Sigmoid colon (tissue), 7 donors: Measurements from ENCODE around the gene NUP58. TPM values are rescaled to one million over a fixed set of nuclear protein-coding genes. Genes with fewer than 3 reads are reported as not detected.

Experiments used
- DNase-seq: peaks from one replicate; pipeline ENCODE4 v3.0.0-alpha.2; 2019
- H3K27ac ChIP-seq, 4 donors: fragments of 200-600 bp; sonication (generic); one replicate each; pipeline ENCODE4 v1.5.1; 2016 to 2019; ENCODE audit warnings: mild to moderate bottlenecking in 1 of 4
- H3K27me3 ChIP-seq, 3 donors: fragments of 200-600 bp; sonication (generic); one replicate each; pipeline ENCODE4 v1.5.1; 2019; ENCODE audit warnings: mild to moderate bottlenecking in 1 of 3
- H3K36me3 ChIP-seq, 4 donors: fragments of 200-600 bp; sonication (generic); one replicate each; pipeline ENCODE4 v1.5.1; 2016 to 2019
- H3K4me1 ChIP-seq, 4 donors: fragments of 200-600 bp; sonication (generic); one replicate each; pipeline ENCODE4 v1.5.1; 2017 to 2019
- H3K4me3 ChIP-seq, 4 donors: fragments of 200-600 bp; sonication (generic); one replicate each; pipeline ENCODE4 v1.5.1; 2017 to 2019; ENCODE audit warnings: mild to moderate bottlenecking in 2 of 4, moderate library complexity in 1 of 4
- H3K9me3 ChIP-seq, 4 donors: fragments of 200-600 bp in 3 of 4; sonication (generic) in 3 of 4; one replicate each; pipeline versions ENCODE4 v1.5.1 to v1.6.1; 2013 to 2019
- EP300 ChIP-seq, 4 donors: sonication (generic); formaldehyde crosslinking; IDR thresholded peaks; one replicate each; pipeline ENCODE4 v1.6.1; 2017; ENCODE audit warnings: antibody characterized with exemption in 4 of 4
- POLR2A ChIP-seq, 2 donors: fragments of 450-650 bp; IDR thresholded peaks; one replicate each; pipeline ENCODE4 v1.6.1; 2016; ENCODE audit warnings: antibody characterized with exemption in 2 of 2, mild to moderate bottlenecking in 2 of 2, moderate library complexity in 2 of 2
- POLR2AphosphoS5 ChIP-seq, 4 donors: sonication (generic); formaldehyde crosslinking; IDR thresholded peaks; one replicate each; pipeline ENCODE4 v1.6.1; 2017; ENCODE audit warnings: antibody characterized with exemption in 4 of 4
- WGBS, 2 donors: extraction: QIAGEN DNeasy Blood & Tissue Kit; methylation state at CpG; one replicate each; pipeline ENCODE4 v1.1.7; 2013; 5-methylcytosine and 5-hydroxymethylcytosine counted together
- intact Hi-C: fragments of 100-400 bp; cut with DNase I; formaldehyde crosslinking; loops from one replicate; pipeline ENCODE4 v1.15.1; 2023
- polyA plus RNA-seq, 3 donors: library from polyadenylated mRNA; stranded (reverse); fragments of 200-250 nt; gene quantifications; one replicate each; pipeline ENCODE4 v1.2.3, GENCODE V29; 2013
- total RNA-seq, 4 donors: library from RNA; depleted of rRNA; stranded (reverse); fragments of >200 nt; gene quantifications; one replicate each; pipeline ENCODE4 v1.1.0, GENCODE V29; 2016
- TF ChIP-seq, protein P1 (sequence below), 4 experiments: fragments of 450-650 bp in 3 of 4; fragments of 200-600 bp in 1 of 4; IDR thresholded peaks; one replicate each; pipeline ENCODE4 v1.5.1; 2016 to 2019; ENCODE audit warnings: antibody characterized with exemption in 4 of 4, mild to moderate bottlenecking in 3 of 4, moderate library complexity in 2 of 4
- donor health status: healthy with polysubstance abuse.
- donor health status: Bipolar disorder and iron deficiency.
- donor health status: healthy.

The NUP58 gene
- total and polyA plus RNA-seq, 7 donors, result 10.2 to 50.3 (median 30.3) TPM

DNA sequence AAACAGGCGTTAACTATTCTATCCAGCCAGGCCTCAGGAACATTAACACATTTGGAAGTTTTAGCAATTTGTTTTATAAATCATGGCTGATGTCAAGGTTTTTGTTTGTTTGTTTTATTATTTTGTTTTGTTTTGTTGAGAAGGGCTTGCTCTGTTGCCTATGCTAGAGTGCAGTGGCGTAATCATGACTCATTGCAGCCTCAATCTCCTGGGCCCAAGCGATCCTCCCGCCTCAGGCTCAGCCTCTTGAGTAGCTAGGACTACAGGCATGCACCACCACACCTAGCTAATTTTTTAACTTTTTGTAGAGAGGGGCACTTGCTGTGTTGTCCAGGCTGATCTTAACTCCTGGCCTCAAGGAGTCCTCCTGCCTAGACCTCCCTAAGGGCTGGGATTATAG lies 28.3 kb downstream of the NUP58 start:
- Histone ChIP-seq H3K36me3 (peaks cover 12 to 97% (median 28%) of the 10 kb centered on the region in 4 donors), H3K9me3 (no peaks in the 10 kb centered on the region), H3K4me1 (no peaks in the 10 kb centered on the region), H3K27ac (no peak overlapping the region), H3K27me3 (no peaks in the 10 kb centered on the region), H3K4me3 (no peak overlapping the region)
- intact Hi-C loops, result loop anchor here (10.0 kb wide), 1 partner anchor 65 kb away; no protein-coding TSS in a partner anchor
- no peak for DNase-seq
- WGBS, 2 donors, result 98% methylated on average over 4 of the region's 4 CpGs
- no peak for TF ChIP-seq POLR2A (IDR thresholded peaks at IDR 0.05)
- no peak for TF ChIP-seq POLR2AphosphoS5 (IDR thresholded peaks at IDR 0.05)
- no peak for TF ChIP-seq EP300 (IDR thresholded peaks at IDR 0.05)
- TF ChIP-seq, protein P1, sequence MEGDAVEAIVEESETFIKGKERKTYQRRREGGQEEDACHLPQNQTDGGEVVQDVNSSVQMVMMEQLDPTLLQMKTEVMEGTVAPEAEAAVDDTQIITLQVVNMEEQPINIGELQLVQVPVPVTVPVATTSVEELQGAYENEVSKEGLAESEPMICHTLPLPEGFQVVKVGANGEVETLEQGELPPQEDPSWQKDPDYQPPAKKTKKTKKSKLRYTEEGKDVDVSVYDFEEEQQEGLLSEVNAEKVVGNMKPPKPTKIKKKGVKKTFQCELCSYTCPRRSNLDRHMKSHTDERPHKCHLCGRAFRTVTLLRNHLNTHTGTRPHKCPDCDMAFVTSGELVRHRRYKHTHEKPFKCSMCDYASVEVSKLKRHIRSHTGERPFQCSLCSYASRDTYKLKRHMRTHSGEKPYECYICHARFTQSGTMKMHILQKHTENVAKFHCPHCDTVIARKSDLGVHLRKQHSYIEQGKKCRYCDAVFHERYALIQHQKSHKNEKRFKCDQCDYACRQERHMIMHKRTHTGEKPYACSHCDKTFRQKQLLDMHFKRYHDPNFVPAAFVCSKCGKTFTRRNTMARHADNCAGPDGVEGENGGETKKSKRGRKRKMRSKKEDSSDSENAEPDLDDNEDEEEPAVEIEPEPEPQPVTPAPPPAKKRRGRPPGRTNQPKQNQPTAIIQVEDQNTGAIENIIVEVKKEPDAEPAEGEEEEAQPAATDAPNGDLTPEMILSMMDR (IDR thresholded peaks at IDR 0.05), result no peak

GRCh38 chr13:25330541-25330940 lies 29.1 kb downstream of the NUP58 start:
- no peaks in the 10 kb centered on the region for H3K9me3 ChIP-seq
- peaks cover 5 to 98% (median 23%) of the 10 kb centered on the region in 4 donors for H3K36me3 ChIP-seq
- TF ChIP-seq, protein P1 (IDR thresholded peaks at IDR 0.05), result no peak
- no peak for TF ChIP-seq POLR2AphosphoS5 (IDR thresholded peaks at IDR 0.05)
- H3K27me3 ChIP-seq, result no peaks in the 10 kb centered on the region
- intact Hi-C loops, result no loop called here
- WGBS, 2 donors, result 90 to 96% methylated on average over 1 of the region's 1 CpG
- no peak for DNase-seq
- no peak overlapping the region for H3K27ac ChIP-seq
- no peak overlapping the region for H3K4me3 ChIP-seq
- H3K4me1 ChIP-seq, result no peaks in the 10 kb centered on the region

DNA sequence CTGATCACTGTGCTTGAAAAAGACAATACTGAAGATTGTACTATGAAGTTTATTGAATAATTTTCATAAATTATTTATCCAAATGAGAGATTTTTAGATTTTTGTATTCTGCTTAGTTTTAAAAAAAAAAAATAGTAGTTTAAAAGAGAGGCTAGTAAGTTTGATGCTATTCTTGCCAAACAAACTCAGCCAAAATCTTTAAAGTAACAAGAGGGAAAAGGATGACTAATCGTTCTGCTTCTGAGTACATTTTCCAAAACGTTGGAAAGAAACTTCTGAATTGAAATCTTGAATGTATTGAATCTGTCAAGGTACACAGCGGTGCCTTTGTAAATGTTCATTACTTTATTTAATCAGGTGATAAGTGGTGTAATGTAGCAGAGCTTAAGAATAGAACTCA lies 34.4 kb downstream of the NUP58 start:
- Histone ChIP-seq H3K27me3 (no peaks in the 10 kb centered on the region), H3K36me3 (peaks cover 0 to 86% (median 10%) of the 10 kb centered on the region in 4 donors), H3K27ac (no peak overlapping the region), H3K9me3 (no peaks in the 10 kb centered on the region), H3K4me1 (no peaks in the 10 kb centered on the region), H3K4me3 (no peak overlapping the region)
- TF ChIP-seq, protein P1 (IDR thresholded peaks at IDR 0.05), result no peak
- TF ChIP-seq EP300 (IDR thresholded peaks at IDR 0.05) (no peak), POLR2A (IDR thresholded peaks at IDR 0.05) (no peak), POLR2AphosphoS5 (IDR thresholded peaks at IDR 0.05) (no peak)
- no peak for DNase-seq
- WGBS, 2 donors, result 68 to 73% methylated on average over 3 of the region's 3 CpGs
- intact Hi-C loops, result no loop called here

DNA sequence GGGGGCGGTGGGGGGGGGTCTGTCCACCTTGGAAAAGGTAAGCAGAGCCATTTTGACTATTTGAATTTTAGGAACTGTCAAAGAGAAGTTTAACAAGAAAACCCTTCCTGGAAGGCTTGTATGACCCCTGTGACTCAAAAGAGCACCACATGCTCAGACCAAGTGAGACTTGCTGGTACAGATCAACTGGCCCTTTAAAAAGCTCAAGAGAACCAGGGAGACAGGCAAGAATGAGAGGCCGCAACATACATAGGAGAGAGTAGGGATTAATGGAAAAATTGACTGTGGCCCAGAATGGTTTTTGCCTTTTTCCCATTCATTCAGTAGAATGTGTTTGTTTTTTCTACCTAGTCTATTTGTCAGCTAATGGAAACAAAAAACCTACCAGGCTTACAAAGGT lies 44.2 kb downstream of the NUP58 start:
- Histone ChIP-seq H3K36me3 (peaks cover 0 to 5% (median 0%) of the 10 kb centered on the region in 4 donors), H3K9me3 (no peaks in the 10 kb centered on the region), H3K27me3 (no peaks in the 10 kb centered on the region), H3K4me3 (no peak overlapping the region), H3K27ac (no peak overlapping the region), H3K4me1 (no peaks in the 10 kb centered on the region)
- no peak for DNase-seq
- intact Hi-C loops, result no loop called here
- TF ChIP-seq POLR2A (IDR thresholded peaks at IDR 0.05) (no peak), POLR2AphosphoS5 (IDR thresholded peaks at IDR 0.05) (no peak), EP300 (IDR thresholded peaks at IDR 0.05) (no peak)
- TF ChIP-seq, protein P1 (IDR thresholded peaks at IDR 0.05), result no peak
- 92 to 97% methylated on average over 2 of the region's 2 CpGs for WGBS, 2 donors

- no peak for DNase-seq
- WGBS, 2 donors, result 75 to 81% methylated on average over 2 of the region's 2 CpGs
- intact Hi-C loops, result no loop called here
- no peaks in the 10 kb centered on the region for H3K4me1 ChIP-seq
- H3K27me3 ChIP-seq, result no peaks in the 10 kb centered on the region
- H3K36me3 ChIP-seq, result no peaks in the 10 kb centered on the region
- H3K9me3 ChIP-seq, result no peaks in the 10 kb centered on the region
- TF ChIP-seq EP300 (IDR thresholded peaks at IDR 0.05) (no peak), POLR2AphosphoS5 (IDR thresholded peaks at IDR 0.05) (no peak), POLR2A (IDR thresholded peaks at IDR 0.05) (no peak)
- TF ChIP-seq, protein P1 (IDR thresholded peaks at IDR 0.05), result no peak
- H3K27ac ChIP-seq, result no peak overlapping the region
- no peak overlapping the region for H3K4me3 ChIP-seq
Observed at GRCh38 chr13:25347151-25347550, 45.7 kb downstream of the NUP58 start.
